HG03280 (cell line): ENCODE data around the gene RET.
"Not testable (repeated sequence)": the region's sequence is repeated elsewhere in the genome, so short reads cannot be mapped to it uniquely, and the experiment has no call there.

Source experiments
- ATAC-seq: cut with Tn5 transposase; IDR thresholded peaks from one replicate; pipeline ENCODE4 v1.9.1; 2021; ENCODE audit warnings: mild to moderate bottlenecking, moderate library complexity; ENCODE audit not compliant: unreplicated experiment

Gene RET

GRCh38 chr10:43076311-43076875 lies 476 bp upstream of the RET start:
- ATAC-seq: no peak

GRCh38 chr10:43077421-43078171 lies 727 bp downstream of the RET start:
- ATAC-seq: no peak

GRCh38 chr10:43078175-43078985 lies 1.5 kb downstream of the RET start:
- no peak for ATAC-seq

GRCh38 chr10:43078986-43079273 lies 2.1 kb downstream of the RET start:
- ATAC-seq: no peak

- ATAC-seq: no peak
These were observed 3.0 kb downstream of the RET start for GRCh38 chr10:43079856-43080255.

GRCh38 chr10:43082087-43082486 lies 5.2 kb downstream of the RET start:
- no peak for ATAC-seq

GRCh38 chr10:43082746-43083145 lies 5.9 kb downstream of the RET start:
- ATAC-seq: no peak

- ATAC-seq: no peak
These were observed 6.9 kb downstream of the RET start for GRCh38 chr10:43083764-43084163.

- no peak for ATAC-seq
These were observed 7.9 kb downstream of the RET start for GRCh38 chr10:43084812-43085211.

- ATAC-seq: no peak
These were observed 9.6 kb downstream of the RET start for GRCh38 chr10:43086321-43086942.

GRCh38 chr10:43089519-43089918 lies 12.7 kb downstream of the RET start:
- no peak for ATAC-seq

- ATAC-seq: no peak
These were observed 13.3 kb downstream of the RET start for GRCh38 chr10:43090188-43090587.

- no peak for ATAC-seq
These were observed 13.8 kb downstream of the RET start for GRCh38 chr10:43090664-43091063.

GRCh38 chr10:43091846-43092245 lies 15.0 kb downstream of the RET start:
- no peak for ATAC-seq

- ATAC-seq: no peak
These were observed 16.7 kb downstream of the RET start for GRCh38 chr10:43093423-43094076.

GRCh38 chr10:43094085-43094484 lies 17.2 kb downstream of the RET start:
- no peak for ATAC-seq

GRCh38 chr10:43099339-43099738 lies 22.5 kb downstream of the RET start:
- not testable (repeated sequence) for ATAC-seq

GRCh38 chr10:43099928-43100327 lies 23.1 kb downstream of the RET start:
- no peak for ATAC-seq

- no peak for ATAC-seq
These were observed 23.5 kb downstream of the RET start for GRCh38 chr10:43100366-43100765.

- no peak for ATAC-seq
These were observed 25.4 kb downstream of the RET start for GRCh38 chr10:43102063-43102828.
